Endothelial cell (in vitro differentiated cells): ENCODE data around the gene NRXN2. TPM values are rescaled to one million over a fixed set of nuclear protein-coding genes. Genes with fewer than 3 reads are reported as not detected.
A peak's percentile ranks its signal among the peaks of the same experiment; 100 is the strongest.

Source experiments
- DNase-seq: peaks from one replicate; pipeline ENCODE4 v3.0.0; 2021; ENCODE audit warnings: low spot score
- H3K27ac Mint-ChIP-seq: one replicate; pipeline ENCODE4 v1.8.0; 2021; ENCODE audit warnings: mixed read lengths, inconsistent platforms; ENCODE audit not compliant: unreplicated experiment
- H3K27me3 Mint-ChIP-seq: one replicate; pipeline ENCODE4 v1.8.0; 2021; ENCODE audit warnings: mild to moderate bottlenecking, moderate library complexity, mixed read lengths, inconsistent platforms; ENCODE audit not compliant: unreplicated experiment
- H3K36me3 Mint-ChIP-seq: one replicate; pipeline ENCODE4 v1.8.0; 2021; ENCODE audit warnings: mild to moderate bottlenecking, low read depth, mixed read lengths, inconsistent platforms; ENCODE audit not compliant: unreplicated experiment
- H3K4me1 Mint-ChIP-seq: one replicate; pipeline ENCODE4 v1.8.0; 2021; ENCODE audit warnings: mild to moderate bottlenecking, mixed read lengths, inconsistent platforms; ENCODE audit not compliant: unreplicated experiment
- H3K4me3 Mint-ChIP-seq: one replicate; pipeline ENCODE4 v1.8.0; 2021; ENCODE audit warnings: mild to moderate bottlenecking, mixed read lengths, inconsistent platforms; ENCODE audit not compliant: unreplicated experiment
- H3K9me3 Mint-ChIP-seq: one replicate; pipeline ENCODE4 v1.8.0; 2021; ENCODE audit warnings: mixed read lengths, inconsistent platforms; ENCODE audit not compliant: unreplicated experiment
- CTCF ChIP-seq: fragments of 200-600 bp; sonication (generic); IDR thresholded peaks from one replicate; pipeline ENCODE4 v1.5.0; 2021; ENCODE audit warnings: antibody characterized with exemption; ENCODE audit not compliant: unreplicated experiment
- total RNA-seq: library from RNA; stranded (reverse); fragmentation: NEBNext Ultra II Directional; extraction: Animal tissue kit (Norgen Biotek cat#: 25700); gene quantifications from one replicate; pipeline ENCODE4 v1.2.1, GENCODE V29; 2021; ENCODE audit not compliant: unreplicated experiment

NRXN2 gene
- total RNA-seq, 1 donor from 2014 or later: 11.5 TPM

GRCh38 chr11:64654439-64654838, 68.6 kb downstream of the NRXN2 start:
- peaks cover 1% of the 10 kb centered on the region for H3K36me3 Mint-ChIP-seq
- H3K27ac Mint-ChIP-seq: no peak overlapping the region
- DNase-seq: no peak
- H3K9me3 Mint-ChIP-seq: no peaks in the 10 kb centered on the region
- TF ChIP-seq CTCF: no peak
- H3K4me3 Mint-ChIP-seq: no peak overlapping the region
- H3K4me1 Mint-ChIP-seq: no peaks in the 10 kb centered on the region
- H3K27me3 Mint-ChIP-seq: peaks cover 16% of the 10 kb centered on the region

GRCh38 chr11:64653388-64653973, 69.5 kb downstream of the NRXN2 start:
- Mint-ChIP-seq H3K27ac (no peak overlapping the region), H3K27me3 (peaks cover 17% of the 10 kb centered on the region), H3K4me3 (no peak overlapping the region), H3K36me3 (no peaks in the 10 kb centered on the region), H3K9me3 (no peaks in the 10 kb centered on the region), H3K4me1 (peaks cover 3% of the 10 kb centered on the region)
- DNase-seq: no peak
- no peak for TF ChIP-seq CTCF

- H3K27me3 Mint-ChIP-seq: peaks cover 17% of the 10 kb centered on the region
- H3K36me3 Mint-ChIP-seq: no peaks in the 10 kb centered on the region
- DNase-seq: peak; percentile 93
- no peak overlapping the region for H3K27ac Mint-ChIP-seq
- TF ChIP-seq CTCF: peak; percentile 71
- peaks cover 3% of the 10 kb centered on the region for H3K4me1 Mint-ChIP-seq
- H3K4me3 Mint-ChIP-seq: no peak overlapping the region
- H3K9me3 Mint-ChIP-seq: no peaks in the 10 kb centered on the region
Measured at GRCh38 chr11:64652586-64653387, 70.2 kb downstream of the NRXN2 start.

- Mint-ChIP-seq H3K9me3 (no peaks in the 10 kb centered on the region), H3K4me3 (no peak overlapping the region), H3K36me3 (no peaks in the 10 kb centered on the region), H3K4me1 (peaks cover 3% of the 10 kb centered on the region), H3K27ac (no peak overlapping the region), H3K27me3 (peaks cover 12% of the 10 kb centered on the region)
- peak; percentile 37 for TF ChIP-seq CTCF
- peak; percentile 49 for DNase-seq
Measured at GRCh38 chr11:64650923-64651523, 72.0 kb downstream of the NRXN2 start.

DNA sequence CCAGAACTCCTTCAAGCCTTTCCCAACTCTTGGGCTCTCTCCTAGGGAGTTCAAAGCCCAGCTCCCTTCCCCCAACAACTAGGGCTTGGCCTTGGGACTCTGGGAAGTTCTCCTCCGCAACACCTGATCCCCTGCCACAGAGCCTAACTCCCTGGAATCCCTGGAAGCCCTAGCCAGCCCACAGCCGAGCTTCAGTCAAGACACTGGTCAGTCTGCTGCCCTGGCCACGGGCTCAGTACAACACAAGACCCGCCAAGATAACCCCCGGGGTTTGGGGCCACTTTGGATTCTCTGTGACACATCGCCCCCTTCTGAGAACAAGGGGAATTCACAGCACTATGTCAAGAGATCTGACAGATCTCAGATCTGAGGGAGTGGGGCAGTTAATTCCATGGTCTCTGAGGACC, 73.7 kb downstream of the NRXN2 start:
- H3K9me3 Mint-ChIP-seq: no peaks in the 10 kb centered on the region
- TF ChIP-seq CTCF: peak; percentile 55
- H3K4me3 Mint-ChIP-seq: no peak overlapping the region
- DNase-seq: peak; percentile 43
- H3K27me3 Mint-ChIP-seq: peaks cover 15% of the 10 kb centered on the region
- no peaks in the 10 kb centered on the region for H3K36me3 Mint-ChIP-seq
- H3K27ac Mint-ChIP-seq: no peak overlapping the region
- peaks cover 3% of the 10 kb centered on the region for H3K4me1 Mint-ChIP-seq
